KMS-11 (cell line): ENCODE results near the gene PEBP1.
"Not testable (repeated sequence)": the region's sequence is repeated elsewhere in the genome, so short reads cannot be mapped to it uniquely, and the experiment has no call there.

Experiments
- H2AFZ ChIP-seq: fragments of 200-600 bp; sonication (generic); 2 replicates; pipeline ENCODE4 v1.6.1; 2016; ENCODE audit warnings: antibody characterized with exemption, mixed run types, low read depth
- H3K27ac ChIP-seq: fragments of 200-600 bp; sonication (generic); 2 replicates; pipeline ENCODE4 v1.6.1; 2016; ENCODE audit warnings: mild to moderate bottlenecking, mixed run types
- H3K27me3 ChIP-seq: fragments of 200-600 bp; sonication (generic); 2 replicates; pipeline ENCODE4 v1.6.1; 2017; ENCODE audit warnings: mild to moderate bottlenecking, low read depth, mixed run types, moderate library complexity; ENCODE audit not compliant: insufficient read depth
- H3K36me3 ChIP-seq: fragments of 200-600 bp; sonication (generic); 2 replicates; pipeline ENCODE4 v1.6.1; 2017; ENCODE audit warnings: mild to moderate bottlenecking, mixed run types; ENCODE audit not compliant: insufficient read depth
- H3K4me1 ChIP-seq: fragments of 200-600 bp; sonication (generic); 2 replicates; pipeline ENCODE4 v1.6.1; 2016; ENCODE audit warnings: mild to moderate bottlenecking, low read depth, mixed run types; ENCODE audit not compliant: poor library complexity, severe bottlenecking
- H3K4me2 ChIP-seq: fragments of 200-600 bp; sonication (generic); 2 replicates; pipeline ENCODE4 v1.7.0; 2016; ENCODE audit warnings: mild to moderate bottlenecking, mixed run types
- H3K4me3 ChIP-seq: fragments of 200-600 bp; sonication (generic); IDR thresholded peaks from 2 replicates; pipeline ENCODE4 v1.6.1; 2017; ENCODE audit warnings: low read depth, low read length, mixed read lengths; ENCODE audit not compliant: insufficient read depth
- H3K79me2 ChIP-seq: fragments of 200-600 bp; sonication (generic); 2 replicates; pipeline ENCODE4 v1.6.1; 2016; ENCODE audit warnings: low read depth, mixed run types; ENCODE audit not compliant: insufficient read depth
- H3K9ac ChIP-seq: fragments of 200-600 bp; sonication (generic); 2 replicates; pipeline ENCODE4 v1.6.1; 2016; ENCODE audit warnings: mild to moderate bottlenecking, mixed run types
- H4K20me1 ChIP-seq: fragments of 200-600 bp; sonication (generic); 2 replicates; pipeline ENCODE4 v1.6.1; 2016; ENCODE audit warnings: mild to moderate bottlenecking, mixed run types; ENCODE audit not compliant: insufficient read depth
- CTCF ChIP-seq: fragments of 200-600 bp; sonication (generic); conservative IDR thresholded peaks from 2 replicates; pipeline ENCODE4 v1.6.1; 2017; ENCODE audit warnings: low read depth, mild to moderate bottlenecking, antibody characterized with exemption, low read length, moderate library complexity, mixed read lengths

The PEBP1 gene

GRCh38 chr12:118124333-118124874 is 11.5 kb upstream of the PEBP1 start:
- Histone ChIP-seq H3K36me3 (no peaks in the 10 kb centered on the region), H3K4me2 (no peak overlapping the region), H3K27ac (no peak overlapping the region), H4K20me1 (no peaks in the 10 kb centered on the region), H3K79me2 (no peaks in the 10 kb centered on the region), H3K4me3 (no peak overlapping the region), H2AFZ (no peak overlapping the region), H3K27me3 (no peaks in the 10 kb centered on the region), H3K9ac (no peak overlapping the region), H3K4me1 (peaks cover 13% of the 10 kb centered on the region)
- TF ChIP-seq CTCF, result no peak

- H3K79me2 ChIP-seq, result no peaks in the 10 kb centered on the region
- H3K4me1 ChIP-seq, result peaks cover 7% of the 10 kb centered on the region
- TF ChIP-seq CTCF, result no peak
- H3K4me3 ChIP-seq, result no peak overlapping the region
- no peaks in the 10 kb centered on the region for H3K36me3 ChIP-seq
- no peak overlapping the region for H3K4me2 ChIP-seq
- no peaks in the 10 kb centered on the region for H3K27me3 ChIP-seq
- no peak overlapping the region for H2AFZ ChIP-seq
- H3K9ac ChIP-seq, result no peak overlapping the region
- H3K27ac ChIP-seq, result no peak overlapping the region
- no peaks in the 10 kb centered on the region for H4K20me1 ChIP-seq
Observed at GRCh38 chr12:118125743-118126118, 10.2 kb upstream of the PEBP1 start.

- no peak for TF ChIP-seq CTCF
- no peaks in the 10 kb centered on the region for H3K79me2 ChIP-seq
- H4K20me1 ChIP-seq, result no peaks in the 10 kb centered on the region
- no peaks in the 10 kb centered on the region for H3K27me3 ChIP-seq
- no peak overlapping the region for H3K27ac ChIP-seq
- H3K4me2 ChIP-seq, result no peak overlapping the region
- no peak overlapping the region for H3K9ac ChIP-seq
- no peak overlapping the region for H3K4me3 ChIP-seq
- no peaks in the 10 kb centered on the region for H3K36me3 ChIP-seq
- no peak overlapping the region for H2AFZ ChIP-seq
- peaks cover 6% of the 10 kb centered on the region for H3K4me1 ChIP-seq
Observed at GRCh38 chr12:118126119-118126757, 9.7 kb upstream of the PEBP1 start.

- H3K4me2 ChIP-seq, result no peak overlapping the region
- no peak overlapping the region for H3K27ac ChIP-seq
- H3K4me1 ChIP-seq, result peaks cover 19% of the 10 kb centered on the region
- H3K79me2 ChIP-seq, result no peaks in the 10 kb centered on the region
- H3K27me3 ChIP-seq, result no peaks in the 10 kb centered on the region
- H4K20me1 ChIP-seq, result no peaks in the 10 kb centered on the region
- no peak overlapping the region for H3K9ac ChIP-seq
- no peak overlapping the region for H2AFZ ChIP-seq
- H3K4me3 ChIP-seq, result no peak overlapping the region
- no peak for TF ChIP-seq CTCF
- H3K36me3 ChIP-seq, result no peaks in the 10 kb centered on the region
Observed at GRCh38 chr12:118127867-118128266, 8.1 kb upstream of the PEBP1 start.

- H3K27me3 ChIP-seq, H3K36me3 ChIP-seq, H3K79me2 ChIP-seq, H3K27ac ChIP-seq, H3K4me2 ChIP-seq, H3K4me3 ChIP-seq, H4K20me1 ChIP-seq, H2AFZ ChIP-seq, H3K9ac ChIP-seq: not testable (repeated sequence)
- peaks cover 34% of the 10 kb centered on the region for H3K4me1 ChIP-seq
Observed at GRCh38 chr12:118129436-118129835, 6.5 kb upstream of the PEBP1 start.
